HG02763 (cell line): ENCODE results near the gene MN1.

ENCODE experiments used
- ATAC-seq: cut with Tn5 transposase; IDR thresholded peaks from one replicate; pipeline ENCODE4 v1.9.1; 2021; ENCODE audit warnings: mild to moderate bottlenecking, moderate library complexity; ENCODE audit not compliant: unreplicated experiment

MN1 gene

DNA sequence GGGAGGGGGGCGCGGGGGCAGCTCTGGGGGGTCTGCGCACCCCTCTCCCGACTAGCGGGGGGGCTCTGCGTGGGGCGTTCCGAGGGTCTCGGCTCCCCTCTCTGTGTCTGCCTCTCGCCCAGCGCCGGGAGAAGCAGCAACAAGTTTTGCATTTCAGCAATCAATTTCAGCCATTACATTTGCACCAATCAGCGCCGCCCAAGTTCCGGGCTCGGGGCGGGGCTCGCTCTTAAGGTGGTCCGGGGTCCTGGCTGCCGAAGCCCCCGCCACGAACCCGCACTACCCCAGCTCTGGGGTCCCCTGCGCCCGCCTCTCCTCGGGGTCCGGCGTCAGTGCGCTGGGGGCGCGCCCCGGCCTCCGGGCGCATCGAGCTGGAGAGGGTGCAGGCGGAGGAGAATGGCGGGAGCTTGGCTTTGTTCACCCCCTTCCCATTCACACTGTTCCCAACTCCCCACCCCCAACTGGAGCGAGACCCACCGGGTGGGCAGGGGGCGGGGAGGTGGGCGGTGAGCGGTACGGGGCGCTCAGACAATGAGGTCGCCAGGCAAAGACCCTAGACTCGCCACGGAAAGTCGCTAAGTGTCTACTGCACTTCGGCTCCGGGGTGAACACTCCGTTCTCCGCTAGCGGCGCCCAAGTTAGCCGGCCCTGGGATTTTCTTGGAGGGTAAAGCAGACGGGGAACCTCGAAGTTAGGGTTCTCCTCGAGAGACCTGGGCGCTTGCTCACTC lies at the start of gene MN1:
TSS of gene MN1 (minus strand) at position 141 of the 730 bp plus-strand sequence. CDS start 1,213 bp downstream, outside the sequence.
- ATAC-seq = no peak

GRCh38 chr22:27850000-27850521 lies 48.5 kb upstream of the MN1 start:
- ATAC-seq = no peak

GRCh38 chr22:27848005-27848404 lies 46.4 kb upstream of the MN1 start:
- ATAC-seq = no peak

DNA sequence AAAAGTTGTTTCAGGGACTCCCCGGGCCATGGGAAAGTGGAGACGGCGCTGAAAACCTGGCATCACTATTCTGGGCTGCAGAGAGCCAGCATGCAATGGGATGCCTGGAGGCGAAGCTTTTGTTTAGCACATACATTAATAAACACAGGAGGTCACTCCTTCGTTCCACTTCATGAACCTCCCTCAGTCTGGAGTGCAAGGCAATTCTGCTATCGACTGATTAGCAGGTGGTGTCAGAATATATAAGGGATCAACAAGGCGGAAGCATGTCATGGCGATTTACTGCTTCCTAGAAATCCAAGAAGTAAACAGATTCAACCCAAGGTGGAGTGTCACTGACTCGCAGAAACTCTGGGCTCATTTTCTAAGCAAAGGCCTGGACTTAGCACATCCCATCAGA lies 45.4 kb upstream of the MN1 start:
- no peak for ATAC-seq

GRCh38 chr22:27846248-27846757 lies 44.7 kb upstream of the MN1 start:
- ATAC-seq = no peak

DNA sequence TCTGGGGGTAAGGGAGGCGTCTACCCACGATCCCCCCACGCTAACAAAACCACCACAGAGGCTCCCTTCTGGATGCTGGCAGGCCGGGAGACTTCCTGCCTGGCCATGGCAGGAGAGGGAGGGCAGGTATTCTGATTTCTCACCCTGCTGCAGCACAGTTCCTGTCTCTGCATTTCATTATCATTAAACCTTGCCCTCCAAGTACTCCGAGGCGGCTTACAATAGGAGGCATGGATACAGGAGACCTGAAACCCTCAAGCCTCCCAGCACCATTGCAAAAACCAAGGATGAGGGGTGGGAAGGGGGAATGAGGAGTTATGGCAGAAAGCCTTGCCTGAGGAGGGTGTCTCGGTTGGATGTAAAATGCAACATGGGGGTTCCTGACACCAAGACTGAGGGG lies 44.1 kb upstream of the MN1 start:
- ATAC-seq = no peak

GRCh38 chr22:27844656-27845591 lies 43.4 kb upstream of the MN1 start:
- no peak for ATAC-seq

- ATAC-seq = no peak
Observed at GRCh38 chr22:27844256-27844655, 42.7 kb upstream of the MN1 start.

DNA sequence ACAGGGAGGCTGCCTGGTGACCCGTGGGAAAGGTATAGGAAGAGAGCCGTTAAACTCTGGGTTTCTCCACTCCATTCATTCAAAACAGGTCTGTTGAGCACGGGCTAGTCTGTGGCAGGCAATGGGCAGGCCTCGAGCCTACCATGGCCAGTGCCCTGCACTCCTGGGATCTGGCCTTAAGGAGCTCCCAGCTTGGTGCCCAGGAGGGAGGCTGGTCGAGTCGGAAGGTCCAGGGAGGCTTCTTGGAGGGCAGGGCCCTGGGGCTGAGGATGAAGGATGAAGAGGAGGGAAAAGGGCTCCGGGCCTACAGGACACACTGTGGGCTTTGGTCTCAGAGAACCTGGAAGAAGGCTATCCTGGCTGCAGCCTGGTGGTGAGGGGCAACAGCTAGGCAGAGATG lies 41.9 kb upstream of the MN1 start:
- no peak for ATAC-seq

- ATAC-seq = no peak
Observed at GRCh38 chr22:27842669-27843431, 41.3 kb upstream of the MN1 start.

DNA sequence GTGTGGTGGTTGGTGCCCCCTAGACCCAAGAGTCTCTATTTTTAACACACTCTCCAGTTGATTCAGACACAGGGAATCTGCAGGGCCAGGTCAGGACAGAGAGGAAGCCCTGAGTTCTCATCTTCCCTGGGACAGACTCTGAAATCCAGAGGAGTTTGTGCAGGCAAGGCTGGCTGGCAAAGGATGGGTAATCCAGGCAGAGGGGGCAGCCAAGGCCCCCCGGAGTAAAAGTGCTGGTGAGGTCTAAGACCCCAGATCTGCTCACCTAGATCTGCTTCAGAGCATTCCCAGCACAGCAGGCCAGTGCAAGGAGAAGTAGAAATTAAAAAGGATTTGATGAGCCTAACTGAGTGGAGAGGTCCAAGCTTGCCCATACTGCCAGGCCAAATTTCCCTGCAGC lies 40.6 kb upstream of the MN1 start:
- no peak for ATAC-seq

DNA sequence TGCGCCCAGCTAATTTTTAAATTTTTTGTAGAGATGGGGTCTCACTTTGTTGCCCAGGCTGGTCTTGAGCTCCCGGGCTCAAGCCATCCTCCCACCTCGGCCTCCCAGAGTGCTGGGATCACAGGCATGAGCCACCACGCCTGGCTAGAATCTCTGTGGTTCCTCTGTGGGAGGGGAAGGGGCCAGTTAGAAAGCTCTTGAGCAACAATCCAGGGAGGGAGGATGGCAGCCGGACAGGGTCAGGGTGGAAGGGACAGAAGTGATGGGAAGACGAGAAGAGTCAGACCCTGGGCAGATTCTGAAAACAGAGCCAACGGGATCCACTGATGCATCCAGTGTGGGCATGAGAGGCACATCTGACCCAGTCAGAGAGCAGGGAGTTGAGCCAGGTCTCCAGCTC lies 38.9 kb upstream of the MN1 start:
- ATAC-seq = no peak

DNA sequence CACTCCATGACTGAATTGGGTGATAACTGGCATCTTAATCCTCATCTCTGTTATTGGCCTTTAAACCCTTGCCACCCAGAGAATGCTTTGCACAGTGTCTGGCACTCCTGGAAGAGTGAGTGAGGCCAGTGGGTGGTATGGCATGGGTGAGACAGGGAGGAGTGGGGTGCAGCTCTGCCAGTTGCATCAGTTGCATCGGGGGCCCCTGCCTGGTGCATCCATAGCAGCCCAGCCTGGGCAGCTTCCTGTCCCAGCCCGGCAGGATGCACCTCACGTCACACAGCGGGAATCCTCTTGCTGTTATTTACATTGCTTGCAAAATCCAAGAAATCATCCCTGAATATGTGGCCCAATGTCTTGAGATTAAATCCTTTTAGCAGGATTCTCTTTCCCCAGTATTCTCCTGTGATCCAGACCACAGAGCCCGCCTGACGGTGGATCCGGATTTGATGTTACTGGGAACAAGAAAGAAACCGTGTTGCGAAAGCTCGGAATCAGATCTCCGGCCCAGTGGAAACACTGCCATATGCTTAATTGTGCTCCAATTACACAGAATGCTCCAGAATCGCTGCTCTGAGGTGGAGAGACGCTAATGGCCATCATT lies 37.6 kb upstream of the MN1 start:
- no peak for ATAC-seq

DNA sequence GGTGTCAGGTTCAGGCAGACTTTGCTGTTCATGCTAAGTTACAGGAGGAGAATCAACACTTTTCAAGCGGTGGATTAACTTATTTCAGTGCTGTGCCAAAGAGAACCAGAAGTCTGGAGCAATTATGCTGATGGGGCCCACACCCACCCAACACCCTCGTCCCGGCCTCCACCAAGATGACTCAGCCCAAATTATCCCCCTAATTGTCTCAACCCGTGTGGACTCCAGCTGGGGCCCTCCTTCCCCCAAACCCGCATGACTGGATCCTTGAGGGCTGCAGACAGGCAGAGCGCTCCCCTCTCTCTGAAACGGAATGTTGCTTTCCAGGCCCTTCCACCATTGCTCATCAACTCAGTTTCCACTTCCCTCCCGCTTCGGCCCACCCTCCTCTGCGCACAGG lies 34.6 kb upstream of the MN1 start:
- ATAC-seq = no peak

DNA sequence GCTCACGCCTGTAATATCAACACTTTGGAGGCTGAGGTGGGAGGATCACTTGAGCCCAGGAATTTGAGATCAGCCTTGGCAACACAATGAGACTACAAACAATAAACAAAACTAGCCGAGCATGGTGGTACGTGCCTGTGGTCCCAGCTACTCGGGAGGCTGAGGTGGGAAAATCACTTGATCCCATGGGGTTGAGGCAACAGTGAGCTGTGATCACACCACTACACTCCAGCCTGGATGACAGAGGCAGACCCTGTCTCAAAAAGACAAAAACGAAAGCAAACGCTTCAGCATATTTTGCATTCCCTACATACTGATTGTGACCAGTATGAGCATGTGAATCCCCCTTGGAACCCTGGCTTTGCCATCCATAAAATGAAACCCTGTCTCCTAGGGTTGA lies 33.9 kb upstream of the MN1 start:
- no peak for ATAC-seq

DNA sequence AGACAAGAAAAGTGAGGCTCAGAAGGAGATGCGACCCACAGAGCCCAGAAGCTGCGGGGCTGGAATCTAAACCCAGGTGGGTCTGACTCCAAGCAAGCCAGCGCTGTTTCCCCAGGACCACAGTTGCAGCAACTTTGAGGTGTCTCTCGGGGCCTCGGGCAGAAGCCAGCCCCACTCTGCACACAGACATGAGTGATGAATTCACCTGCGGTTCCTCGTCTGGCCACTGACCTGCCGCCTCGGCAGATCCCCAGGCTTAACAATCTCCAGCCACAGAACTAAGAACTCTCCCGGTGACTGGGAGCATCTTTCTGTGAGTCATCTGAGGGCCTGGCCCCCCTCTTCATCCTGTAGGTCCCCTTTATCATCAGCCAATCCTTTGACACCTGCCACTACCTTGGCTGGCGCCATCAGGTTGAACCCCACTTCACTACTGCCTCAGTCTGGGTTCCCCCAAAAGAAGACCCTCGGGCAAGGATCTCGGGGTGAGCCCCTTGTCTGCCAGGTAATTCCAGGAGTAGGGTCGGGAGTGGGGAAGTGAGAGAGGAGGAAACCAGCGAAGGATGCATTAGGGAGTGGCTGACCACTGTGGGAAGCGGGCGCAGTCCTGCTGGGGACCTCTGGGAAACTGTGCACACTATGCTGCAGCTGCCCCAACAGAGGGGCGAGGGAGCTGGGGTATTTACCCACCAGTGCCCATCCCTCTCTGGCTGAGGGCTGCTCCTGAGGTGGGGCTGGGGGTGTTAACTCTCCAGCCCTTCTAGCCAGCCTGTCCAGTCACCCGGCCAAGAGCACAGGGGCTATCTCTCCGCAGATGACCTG lies 33.0 kb upstream of the MN1 start:
- ATAC-seq = no peak

GRCh38 chr22:27833803-27834202 lies 32.2 kb upstream of the MN1 start:
- ATAC-seq = no peak

- ATAC-seq = no peak
Observed at GRCh38 chr22:27832606-27833005, 31.1 kb upstream of the MN1 start.

DNA sequence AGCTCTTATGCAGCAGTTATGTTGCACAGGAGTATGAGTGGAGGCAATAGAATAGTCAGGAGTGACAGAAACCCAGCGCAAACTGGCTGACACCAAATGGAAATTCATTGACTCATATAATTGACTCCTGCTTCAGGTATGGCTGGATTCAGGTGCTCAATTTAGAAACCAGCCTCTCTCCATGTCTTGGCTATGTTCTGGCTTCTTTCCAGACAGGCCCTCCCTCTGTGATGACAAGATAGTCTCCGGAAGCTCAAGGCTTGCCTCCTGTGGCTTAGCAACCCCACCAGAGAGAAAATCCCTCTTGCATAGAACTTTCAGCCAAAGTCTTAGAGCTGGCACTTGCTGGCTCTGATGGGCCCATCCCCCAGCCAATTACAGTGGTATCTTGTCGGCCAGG lies 28.1 kb upstream of the MN1 start:
- ATAC-seq = no peak
